ENCODE measurements around the gene TTC39B. TPM values are rescaled to one million over a fixed set of nuclear protein-coding genes. Genes with fewer than 3 reads are reported as not detected.
A peak's percentile ranks its signal among the peaks of the same experiment; 100 is the strongest.

Gene TTC39B
- total RNA-seq, 2 donors from 2014 or later, result 32.4 to 34.2 TPM

DNA sequence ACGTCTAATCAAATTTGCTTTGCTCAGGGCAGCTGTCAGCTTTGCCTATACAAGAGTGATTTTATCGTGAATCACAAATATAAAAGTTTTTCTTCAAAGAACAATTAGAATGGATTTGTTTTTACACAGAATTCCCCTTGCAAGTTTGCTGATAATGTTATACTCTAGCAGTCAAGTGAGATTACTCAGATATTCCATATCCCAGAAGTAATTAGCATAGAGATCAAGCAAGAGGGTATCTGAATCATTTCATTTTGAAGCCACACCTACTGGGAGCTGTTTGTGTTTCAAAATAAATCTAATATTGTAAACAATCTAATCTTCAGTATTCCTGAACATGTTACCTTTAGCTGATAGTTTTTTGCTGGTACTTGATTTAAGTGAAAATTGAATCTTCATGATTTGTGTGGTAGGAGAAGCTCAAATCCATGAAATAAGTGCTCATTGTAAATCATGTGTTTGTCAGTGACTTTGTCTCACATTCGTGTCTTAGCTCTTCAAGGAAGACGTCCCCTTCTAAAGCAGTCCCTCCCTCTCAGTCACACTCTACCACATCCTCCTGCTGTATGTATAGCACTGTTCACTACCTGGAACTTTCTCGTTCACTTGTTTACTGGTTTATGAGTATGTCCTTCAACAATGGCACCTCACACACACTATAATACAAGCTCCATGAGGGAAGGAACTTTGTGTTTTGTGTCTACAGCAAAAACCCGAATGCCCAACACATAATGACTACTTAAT is 3.3 kb upstream of the TTC39B start:
- no peak for DNase-seq (ENCODE audit: low spot score in 2 of 2)
- H3K9me3 Mint-ChIP-seq, result peaks cover 3 to 9% of the 10 kb centered on the region in 2 donors
- peak overlapping the region; percentile 0 to 6 for H3K27ac Mint-ChIP-seq
- peaks cover 17 to 30% of the 10 kb centered on the region in 2 donors for H3K36me3 Mint-ChIP-seq
- peak in 1 of 2 donors; percentile 41 for ATAC-seq

DNA sequence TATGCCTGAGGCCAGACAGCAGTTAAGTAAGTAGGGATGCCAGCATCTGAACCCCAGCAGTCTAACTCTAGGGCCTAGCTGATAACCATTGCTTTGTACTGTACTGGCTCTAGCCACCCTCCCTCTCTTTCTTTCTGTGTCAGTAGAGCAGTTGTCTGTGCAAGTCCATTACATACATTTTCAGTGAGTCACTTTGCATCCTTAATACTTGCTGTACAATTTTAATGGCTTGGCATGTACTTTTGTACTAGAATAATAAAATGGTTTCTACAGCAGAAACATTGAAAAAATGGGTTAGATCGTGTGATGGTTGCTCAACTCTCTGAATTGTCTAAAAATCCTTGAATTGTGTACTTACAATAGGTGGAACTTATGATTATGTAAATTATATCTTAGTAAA is 1.5 kb upstream of the TTC39B start:
- no peak for DNase-seq (ENCODE audit: low spot score in 2 of 2)
- peak overlapping the region in 1 of 2 donors; percentile 93 for H3K27ac Mint-ChIP-seq

GRCh38 chr9:15307523-15307841 is 466 bp upstream of the TTC39B start:
- H3K36me3 Mint-ChIP-seq, result peaks cover 22 to 32% of the 10 kb centered on the region in 2 donors
- no peaks in the 10 kb centered on the region for H3K9me3 Mint-ChIP-seq
- peak overlapping the region in 1 of 2 donors; percentile 93 for H3K27ac Mint-ChIP-seq
- ATAC-seq, result no peak
- DNase-seq (ENCODE audit: low spot score in 2 of 2), result no peak

More for the DNA sequence above, 1.5 kb upstream of the TTC39B start:
- Mint-ChIP-seq H3K36me3 (peaks cover 22 to 39% of the 10 kb centered on the region in 2 donors), H3K9me3 (peaks cover under 1 to 5% of the 10 kb centered on the region in 2 donors)
- no peak for ATAC-seq

- DNase-seq (ENCODE audit: low spot score in 2 of 2), result peak; percentile 42 to 71
- H3K36me3 Mint-ChIP-seq, result peaks cover 22 to 35% of the 10 kb centered on the region in 2 donors
- H3K27ac Mint-ChIP-seq, result peak overlapping the region; percentile 93 to 95
- no peaks in the 10 kb centered on the region for H3K9me3 Mint-ChIP-seq
- peak; percentile 30 to 37 for ATAC-seq
These were observed 804 bp downstream of the TTC39B start for GRCh38 chr9:15306068-15306756.

- ATAC-seq, result no peak
- Mint-ChIP-seq H3K36me3 (peaks cover 22 to 40% of the 10 kb centered on the region in 2 donors), H3K27ac (peak overlapping the region; percentile 93 to 95), H3K9me3 (peaks cover 0 to 4% of the 10 kb centered on the region in 2 donors)
- no peak for DNase-seq (ENCODE audit: low spot score in 2 of 2)
These were observed 1.5 kb downstream of the TTC39B start for GRCh38 chr9:15305470-15305869.

DNA sequence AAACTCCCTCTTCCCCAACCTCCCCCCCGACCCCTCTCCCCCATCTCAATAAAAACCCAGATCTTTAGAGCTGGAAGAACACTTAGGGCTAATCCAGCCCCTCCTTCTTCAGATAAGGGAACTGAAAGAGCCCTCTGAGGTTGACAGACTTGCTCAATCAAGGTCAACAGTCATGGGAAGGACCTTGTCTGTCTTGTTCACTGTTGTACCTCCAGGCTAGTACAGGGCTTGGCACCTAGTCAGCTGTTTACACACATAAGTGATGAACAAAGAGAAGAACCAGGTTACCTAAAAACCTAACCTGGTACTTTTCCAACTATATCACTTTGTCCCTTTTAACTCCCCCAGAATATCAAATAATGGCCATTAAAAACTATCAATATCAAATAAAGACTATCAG is 2.4 kb downstream of the TTC39B start:
- Mint-ChIP-seq H3K9me3 (peaks cover 0 to 4% of the 10 kb centered on the region in 2 donors), H3K27ac (no peak overlapping the region), H3K36me3 (peaks cover 22 to 40% of the 10 kb centered on the region in 2 donors)
- ATAC-seq (no peak), DNase-seq (ENCODE audit: low spot score in 2 of 2) (no peak)

DNA sequence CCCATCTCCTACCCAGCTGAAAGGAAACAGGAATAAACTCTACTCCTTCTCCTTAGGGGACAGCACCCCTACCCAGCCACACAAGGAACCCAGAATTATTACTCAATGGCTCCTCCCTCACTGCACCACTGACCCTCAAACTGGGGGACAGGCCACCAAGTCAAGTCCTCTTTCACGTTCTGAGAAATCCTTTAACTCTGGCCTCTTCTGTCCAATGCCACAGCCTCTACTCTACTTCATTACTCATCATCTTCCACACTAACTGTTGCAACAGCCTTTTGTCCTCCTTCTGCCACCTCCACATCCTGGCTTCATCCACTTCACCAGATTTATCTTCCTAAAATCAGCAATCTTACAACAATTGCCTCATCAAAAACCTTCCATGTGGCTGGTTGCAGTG is 6.8 kb downstream of the TTC39B start:
- H3K27ac Mint-ChIP-seq, result peak overlapping the region; percentile 94 to 99
- DNase-seq (ENCODE audit: low spot score in 2 of 2) (peak in 1 of 2 donors; percentile 64), ATAC-seq (peak in 1 of 2 donors; percentile 53)
- peaks cover 19 to 46% of the 10 kb centered on the region in 2 donors for H3K36me3 Mint-ChIP-seq
- peaks cover 0 to 15% of the 10 kb centered on the region in 2 donors for H3K9me3 Mint-ChIP-seq

DNA sequence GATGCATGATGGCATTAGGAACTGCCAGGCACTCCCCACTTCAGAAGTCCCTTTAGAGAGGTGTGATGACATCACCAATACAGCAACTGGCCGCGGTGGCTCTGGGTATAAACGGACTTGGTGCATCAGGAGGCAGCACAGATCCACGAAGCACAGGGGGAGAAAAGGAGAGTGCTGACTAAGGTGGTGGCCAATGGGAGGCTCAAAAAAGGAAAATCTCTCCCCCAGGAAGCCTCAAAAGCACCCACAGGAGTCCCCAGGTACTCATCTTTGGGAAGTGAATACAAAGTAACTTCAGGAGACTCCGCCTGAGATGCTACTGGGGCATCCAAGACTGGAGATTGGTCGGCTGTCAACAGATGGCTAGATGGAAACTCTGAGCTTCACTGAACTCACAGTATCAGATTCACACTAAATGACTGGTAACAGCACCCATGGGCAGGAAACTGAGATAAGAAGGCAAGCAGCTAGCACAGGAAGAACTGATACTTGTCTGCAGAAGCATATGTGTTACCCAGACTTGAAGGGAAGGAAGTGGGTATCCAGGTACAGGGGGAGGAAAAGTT is 7.6 kb downstream of the TTC39B start:
- ATAC-seq (peak; percentile 81 to 88), DNase-seq (ENCODE audit: low spot score in 2 of 2) (peak; percentile 59 to 72)
- Mint-ChIP-seq H3K9me3 (peaks cover 0 to 15% of the 10 kb centered on the region in 2 donors), H3K36me3 (peaks cover 14 to 38% of the 10 kb centered on the region in 2 donors), H3K27ac (peak overlapping the region; percentile 94 to 99)

DNA sequence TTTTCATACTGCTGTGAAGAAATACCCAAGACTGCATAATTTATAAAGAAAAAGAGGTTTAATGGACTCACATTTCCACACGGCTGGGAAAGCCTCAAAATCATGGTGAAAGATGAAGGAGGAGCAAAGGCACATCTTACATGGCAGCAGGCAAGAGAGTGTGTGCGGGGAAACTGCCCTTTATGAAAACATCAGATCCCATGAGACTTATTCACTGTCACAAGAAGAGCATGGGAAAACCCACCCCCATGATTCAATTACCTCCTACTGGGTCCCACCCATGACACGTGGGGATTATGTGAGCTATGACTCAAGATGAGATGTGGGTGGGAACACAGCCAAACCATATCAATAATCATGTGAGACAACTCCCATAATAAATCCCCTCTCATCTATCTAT is 8.7 kb downstream of the TTC39B start:
- Mint-ChIP-seq H3K27ac (peak overlapping the region; percentile 94 to 99), H3K9me3 (peaks cover 0 to 19% of the 10 kb centered on the region in 2 donors), H3K36me3 (peaks cover 21 to 42% of the 10 kb centered on the region in 2 donors)
- ATAC-seq (no peak), DNase-seq (ENCODE audit: low spot score in 2 of 2) (no peak)

DNA sequence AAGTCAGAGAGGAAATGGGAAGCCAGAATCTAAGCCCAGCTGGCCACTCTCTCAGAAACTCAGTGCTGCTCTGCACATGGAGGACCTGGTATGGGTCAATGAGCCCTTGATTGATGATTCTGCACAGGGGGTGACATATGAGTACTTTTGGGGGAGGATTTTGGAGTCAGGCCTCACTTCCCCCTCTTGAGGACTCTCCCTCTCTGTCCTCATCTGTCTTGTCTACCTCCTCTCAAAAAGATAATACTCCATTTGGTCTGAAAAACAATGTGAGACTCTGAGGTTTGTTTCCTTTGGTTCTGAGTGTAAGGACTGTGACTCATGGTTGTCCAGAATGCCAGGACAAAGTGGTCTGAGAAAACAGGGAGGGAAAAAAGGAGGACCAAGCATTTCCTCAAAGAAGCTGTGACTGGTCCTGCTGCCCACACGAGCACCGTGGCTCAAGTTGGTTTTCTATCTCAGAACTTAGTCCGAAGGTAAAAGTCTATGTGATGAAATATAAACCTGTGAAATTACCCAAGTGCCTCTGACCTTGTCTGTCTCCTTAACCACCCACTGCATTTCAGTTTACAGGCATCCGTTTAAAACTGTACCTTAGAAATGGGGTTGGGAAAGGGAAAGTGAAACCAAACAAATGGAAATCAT is 11.1 kb downstream of the TTC39B start:
- peak overlapping the region; percentile 93 to 94 for H3K27ac Mint-ChIP-seq
- peak in 1 of 2 donors; percentile 29 for DNase-seq (ENCODE audit: low spot score in 2 of 2)
- peak; percentile 24 to 44 for ATAC-seq
- peaks cover 2 to 20% of the 10 kb centered on the region in 2 donors for H3K9me3 Mint-ChIP-seq
- H3K36me3 Mint-ChIP-seq, result peaks cover 30 to 52% of the 10 kb centered on the region in 2 donors

DNA sequence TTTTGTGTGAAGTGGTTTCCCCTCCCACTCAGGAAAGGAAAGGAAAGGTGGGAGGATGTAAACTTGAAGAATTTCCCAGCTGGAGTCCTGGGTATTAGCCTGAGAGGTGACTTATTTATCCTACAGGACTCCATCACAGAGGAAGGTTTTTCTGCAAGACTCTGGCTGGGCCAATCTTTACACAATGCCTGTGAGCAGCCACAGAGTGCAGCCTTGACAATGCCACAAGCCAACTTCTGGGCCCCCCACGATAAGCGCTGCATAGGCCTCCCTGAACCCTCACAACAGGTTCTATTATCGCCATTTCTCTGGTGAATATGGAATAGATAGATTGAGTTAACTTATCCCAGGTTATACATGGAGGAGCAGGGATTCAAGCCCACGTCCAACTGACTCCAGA is 12.4 kb downstream of the TTC39B start:
- peak overlapping the region; percentile 93 to 94 for H3K27ac Mint-ChIP-seq
- DNase-seq (ENCODE audit: low spot score in 2 of 2) (no peak), ATAC-seq (no peak)
- peaks cover 6 to 25% of the 10 kb centered on the region in 2 donors for H3K9me3 Mint-ChIP-seq
- H3K36me3 Mint-ChIP-seq, result peaks cover 30 to 58% of the 10 kb centered on the region in 2 donors

GRCh38 chr9:15293804-15294316 is 13.2 kb downstream of the TTC39B start:
- H3K27ac Mint-ChIP-seq, result peak overlapping the region; percentile 93 to 94
- H3K9me3 Mint-ChIP-seq, result peaks cover 6 to 22% of the 10 kb centered on the region in 2 donors
- peaks cover 28 to 54% of the 10 kb centered on the region in 2 donors for H3K36me3 Mint-ChIP-seq
- peak in 1 of 2 donors; percentile 9 for DNase-seq (ENCODE audit: low spot score in 2 of 2)
- peak in 1 of 2 donors; percentile 22 for ATAC-seq

DNA sequence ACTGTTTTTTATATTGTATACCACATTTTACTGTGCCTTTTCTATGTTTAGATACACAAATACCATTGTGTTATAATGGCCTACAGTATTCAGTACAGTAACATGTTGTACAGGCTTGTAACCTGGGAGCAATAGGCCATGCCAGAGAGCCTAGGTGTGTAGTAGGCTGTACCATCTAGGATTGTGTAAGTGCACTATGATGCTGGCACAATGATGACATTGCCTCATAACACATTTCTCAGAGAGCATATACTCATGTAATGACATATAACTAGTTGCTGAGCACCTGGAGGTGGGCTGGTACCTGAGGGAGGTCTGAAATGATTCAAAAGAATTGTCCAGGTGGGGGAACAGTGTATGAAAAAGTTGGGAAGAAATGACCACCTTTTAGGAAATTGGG is 13.9 kb downstream of the TTC39B start:
- ATAC-seq (no peak), DNase-seq (ENCODE audit: low spot score in 2 of 2) (no peak)
- peak overlapping the region; percentile 34 to 94 for H3K27ac Mint-ChIP-seq
- peaks cover 6 to 15% of the 10 kb centered on the region in 2 donors for H3K9me3 Mint-ChIP-seq
- peaks cover 24 to 46% of the 10 kb centered on the region in 2 donors for H3K36me3 Mint-ChIP-seq

GRCh38 chr9:15289603-15290002 is 17.4 kb downstream of the TTC39B start:
- H3K36me3 Mint-ChIP-seq, result peaks cover 24 to 47% of the 10 kb centered on the region in 2 donors

GRCh38 chr9:15287309-15287708 is 19.7 kb downstream of the TTC39B start:
- DNase-seq (ENCODE audit: low spot score in 2 of 2) (no peak), ATAC-seq (no peak)
- H3K9me3 Mint-ChIP-seq, result peaks cover 7 to 17% of the 10 kb centered on the region in 2 donors
- no peak overlapping the region for H3K27ac Mint-ChIP-seq
- H3K36me3 Mint-ChIP-seq, result peaks cover 17 to 33% of the 10 kb centered on the region in 2 donors

More at GRCh38 chr9:15289603-15290002, 17.4 kb downstream of the TTC39B start:
- DNase-seq (ENCODE audit: low spot score in 2 of 2) (no peak), ATAC-seq (no peak)
- Mint-ChIP-seq H3K9me3 (peaks cover 9 to 21% of the 10 kb centered on the region in 2 donors), H3K27ac (no peak overlapping the region)

GRCh38 chr9:15286161-15286821 is 20.7 kb downstream of the TTC39B start:
- ATAC-seq (no peak), DNase-seq (ENCODE audit: low spot score in 2 of 2) (no peak)
- peak overlapping the region in 1 of 2 donors; percentile 2 for H3K27ac Mint-ChIP-seq
- H3K36me3 Mint-ChIP-seq, result peaks cover 11 to 27% of the 10 kb centered on the region in 2 donors
- H3K9me3 Mint-ChIP-seq, result peaks cover 7 to 15% of the 10 kb centered on the region in 2 donors

Data from activated naive CD4-positive, alpha-beta T cell treated with anti-CD3 and anti-CD28 coated beads, Interleukin-2, amount 50 U/mL, for 72 hours (primary cell).